GM12892 (cell line): ENCODE measurements around the gene NGLY1.

Experiments
- POLR2AphosphoS5 ChIP-seq: IDR thresholded peaks from 2 replicates; pipeline ENCODE4 v1.6.1; 2011; ENCODE audit warnings: low read depth, low read length, control low read depth
- TAF1 ChIP-seq: IDR thresholded peaks from 2 replicates; pipeline ENCODE4 v1.6.1; 2011; ENCODE audit warnings: low read depth, mild to moderate bottlenecking, control low read depth, low read length, borderline replicate concordance

DNA sequence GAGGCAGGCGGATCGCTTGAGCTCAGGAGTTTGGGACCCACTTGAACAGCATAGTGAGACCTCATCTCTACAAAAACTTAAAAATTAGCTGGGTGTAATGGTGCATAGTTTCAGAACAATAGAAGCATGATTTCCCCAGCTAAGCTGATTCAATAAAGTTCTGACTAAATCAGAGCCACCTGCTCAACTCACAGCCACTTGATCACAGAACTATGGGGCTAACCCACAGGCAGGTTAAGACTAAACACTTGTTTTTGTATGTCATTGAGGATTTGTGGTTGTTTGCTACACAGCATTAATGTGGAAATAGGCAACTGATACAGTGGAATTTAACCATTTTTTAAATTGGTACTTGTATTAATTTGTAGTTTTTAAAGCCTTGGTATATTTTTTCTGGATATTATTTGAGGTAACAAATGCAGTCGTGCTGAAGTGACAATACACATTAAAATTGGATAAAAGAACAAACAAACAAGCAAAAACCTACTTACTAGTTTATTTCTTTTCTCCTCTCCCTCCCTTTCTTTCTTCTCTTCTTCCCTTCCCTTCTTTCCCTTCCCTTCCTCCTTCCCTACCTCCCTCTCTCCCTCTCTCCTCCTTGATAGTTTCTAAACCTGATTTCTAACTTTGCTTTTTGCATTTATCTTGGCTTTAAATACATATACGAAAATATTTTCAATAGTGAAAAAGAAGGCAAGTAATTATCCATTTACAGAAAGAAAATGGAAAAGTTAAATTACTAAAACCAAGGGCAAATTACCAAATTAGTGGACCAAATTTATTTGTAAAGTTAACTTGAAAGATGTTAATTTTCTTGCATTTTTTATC lies 38.7 kb upstream of the NGLY1 start:
- no peak for TF ChIP-seq POLR2AphosphoS5
- TF ChIP-seq TAF1 = no peak
